ENCODE data around the gene TYRO3. TPM values are rescaled to one million over a fixed set of nuclear protein-coding genes. Genes with fewer than 3 reads are reported as not detected.

TYRO3 gene
- total and polyA plus RNA-seq, 2 of the 13 experiments (the other 11 are each of a cell fraction or from before 2014, with no cell fraction given) = 24.0 to 43.6 TPM

GRCh38 chr15:41621200-41622193, 62.5 kb downstream of the TYRO3 start (continued):
- TF ChIP-seq USF2 (IDR thresholded peaks at IDR 0.05; ENCODE audit: low read depth, low read length) (peak; percentile 95), USF2 (CRISPR knock-in tag; IDR thresholded peaks at IDR 0.05; ENCODE audit: borderline replicate concordance) (peak; percentile 98), ZNF574 (CRISPR knock-in tag; IDR thresholded peaks at IDR 0.05) (peak; percentile 88), RFXANK (CRISPR knock-in tag; IDR thresholded peaks at IDR 0.05) (0 out of 2 replicates have a peak, but pooled peaks have one; percentile 77), ZNF329 (CRISPR knock-in tag; IDR thresholded peaks at IDR 0.05; ENCODE audit: low read depth) (peak; percentile 90), ZNF781 (CRISPR knock-in tag; IDR thresholded peaks at IDR 0.05; ENCODE audit: borderline replicate concordance, not compliant biosample characterization) (peak; percentile 99), HOXA3 (CRISPR knock-in tag; IDR thresholded peaks at IDR 0.05) (peak; percentile 93), ZNF7 (CRISPR knock-in tag; IDR thresholded peaks at IDR 0.05) (no peak; the same call in 1 of the 2 replicates), ZNF549 (CRISPR knock-in tag; IDR thresholded peaks at IDR 0.05) (no peak), NR0B2 (CRISPR knock-in tag; IDR thresholded peaks at IDR 0.05) (peak; percentile 98), GLI4 (CRISPR knock-in tag; IDR thresholded peaks at IDR 0.05; ENCODE audit: borderline replicate concordance) (peak; percentile 97), SNAI1 (CRISPR knock-in tag; IDR thresholded peaks at IDR 0.05; ENCODE audit: borderline replicate concordance) (peak; percentile 99), ZHX1 (CRISPR knock-in tag; IDR thresholded peaks at IDR 0.05; ENCODE audit: low read depth) (peak; percentile 95), RNF2 (conservative IDR thresholded peaks at IDR 0.05; ENCODE audit: low read depth) (peak; percentile 100), ZNF383 (CRISPR knock-in tag; IDR thresholded peaks at IDR 0.05; ENCODE audit: borderline replicate concordance) (peak; percentile 29; the same call in 1 of the 2 replicates), ZNF256 (CRISPR knock-in tag; conservative IDR thresholded peaks at IDR 0.05) (peak; percentile 99)
- TF ChIP-seq, protein P1, sequence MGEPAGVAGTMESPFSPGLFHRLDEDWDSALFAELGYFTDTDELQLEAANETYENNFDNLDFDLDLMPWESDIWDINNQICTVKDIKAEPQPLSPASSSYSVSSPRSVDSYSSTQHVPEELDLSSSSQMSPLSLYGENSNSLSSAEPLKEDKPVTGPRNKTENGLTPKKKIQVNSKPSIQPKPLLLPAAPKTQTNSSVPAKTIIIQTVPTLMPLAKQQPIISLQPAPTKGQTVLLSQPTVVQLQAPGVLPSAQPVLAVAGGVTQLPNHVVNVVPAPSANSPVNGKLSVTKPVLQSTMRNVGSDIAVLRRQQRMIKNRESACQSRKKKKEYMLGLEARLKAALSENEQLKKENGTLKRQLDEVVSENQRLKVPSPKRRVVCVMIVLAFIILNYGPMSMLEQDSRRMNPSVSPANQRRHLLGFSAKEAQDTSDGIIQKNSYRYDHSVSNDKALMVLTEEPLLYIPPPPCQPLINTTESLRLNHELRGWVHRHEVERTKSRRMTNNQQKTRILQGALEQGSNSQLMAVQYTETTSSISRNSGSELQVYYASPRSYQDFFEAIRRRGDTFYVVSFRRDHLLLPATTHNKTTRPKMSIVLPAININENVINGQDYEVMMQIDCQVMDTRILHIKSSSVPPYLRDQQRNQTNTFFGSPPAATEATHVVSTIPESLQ (CRISPR knock-in tag; conservative IDR thresholded peaks at IDR 0.05) = peak; percentile 84; the same call in 1 of the 2 replicates

Data from HepG2 (cell line).